ENCODE data around the gene ABITRAM. TPM values are rescaled to one million over a fixed set of nuclear protein-coding genes. Genes with fewer than 3 reads are reported as not detected.
A peak's percentile ranks its signal among the peaks of the same experiment; 100 is the strongest.
"Not testable (repeated sequence)": the region's sequence is repeated elsewhere in the genome, so short reads cannot be mapped to it uniquely, and the experiment has no call there.

ABITRAM gene, protein sequence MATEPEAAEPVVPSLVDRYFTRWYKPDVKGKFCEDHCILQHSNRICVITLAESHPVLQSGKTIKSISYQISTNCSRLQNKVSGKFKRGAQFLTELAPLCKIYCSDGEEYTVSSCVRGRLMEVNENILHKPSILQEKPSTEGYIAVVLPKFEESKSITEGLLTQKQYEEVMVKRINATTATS
- total RNA-seq = 10 to 100 TPM in 1 of 2 donors, 1 to 10 TPM in 1; 9.6 to 10.5 TPM
- long read RNA-seq, donor 1, partial matches to known transcripts = 2 of 8 reads
- long read RNA-seq, donor 1, other reads (novel, unspliced or antisense) = 3 of 8 reads
- long read RNA-seq, donor 2, transcript FAM206A-201 (6 exons, 2,134 nt) = major isoform, 11 of 21 reads
- long read RNA-seq, donor 2, partial matches to known transcripts = 0 of 21 reads
- long read RNA-seq, donor 2, other reads (novel, unspliced or antisense) = 9 of 21 reads

DNA sequence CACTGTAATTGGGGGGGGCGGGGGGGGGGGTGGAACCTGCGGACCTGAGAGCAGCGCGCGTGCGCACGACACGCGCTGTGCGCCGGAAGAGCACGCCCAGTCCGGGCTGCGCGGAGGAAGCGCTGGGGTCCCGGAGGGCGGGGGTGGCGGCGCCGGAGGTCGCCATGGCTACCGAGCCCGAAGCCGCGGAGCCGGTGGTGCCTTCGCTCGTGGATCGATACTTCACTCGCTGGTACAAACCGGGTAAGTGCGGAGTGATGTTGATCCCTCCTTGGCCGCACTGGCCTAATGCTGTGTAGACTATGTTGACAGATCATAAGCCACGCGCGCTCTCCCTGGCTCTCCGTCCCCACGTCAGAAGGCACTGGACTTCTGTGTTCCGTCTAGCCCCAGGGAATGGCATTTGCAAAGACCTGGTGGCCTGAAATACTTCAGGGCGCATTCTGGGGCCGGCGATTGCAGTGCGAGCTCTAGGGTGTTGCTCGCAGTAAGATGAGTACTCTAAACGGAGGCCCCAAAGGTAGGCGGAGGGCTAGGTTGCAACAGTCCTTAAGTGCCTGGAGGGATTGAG is at the start of gene ABITRAM:
Gene ABITRAM, plus strand, starts transcription at position 78 of the 571 bp plus-strand sequence. Its CDS starts 87 bp downstream, at position 165.
- DNase-seq (ENCODE audit: low spot score) = peak; percentile 90
- intact Hi-C loops (cut with DNase I) = no loop called here

GRCh38 chr9:108884701-108885100 is 49.5 kb upstream of the ABITRAM start:
- DNase-seq (ENCODE audit: low spot score) = no peak
- intact Hi-C loops (cut with DNase I) = no loop called here

GRCh38 chr9:108885643-108886348 is 48.4 kb upstream of the ABITRAM start:
- no peak for DNase-seq (ENCODE audit: low spot score)
- intact Hi-C loops (cut with DNase I) = no loop called here

DNA sequence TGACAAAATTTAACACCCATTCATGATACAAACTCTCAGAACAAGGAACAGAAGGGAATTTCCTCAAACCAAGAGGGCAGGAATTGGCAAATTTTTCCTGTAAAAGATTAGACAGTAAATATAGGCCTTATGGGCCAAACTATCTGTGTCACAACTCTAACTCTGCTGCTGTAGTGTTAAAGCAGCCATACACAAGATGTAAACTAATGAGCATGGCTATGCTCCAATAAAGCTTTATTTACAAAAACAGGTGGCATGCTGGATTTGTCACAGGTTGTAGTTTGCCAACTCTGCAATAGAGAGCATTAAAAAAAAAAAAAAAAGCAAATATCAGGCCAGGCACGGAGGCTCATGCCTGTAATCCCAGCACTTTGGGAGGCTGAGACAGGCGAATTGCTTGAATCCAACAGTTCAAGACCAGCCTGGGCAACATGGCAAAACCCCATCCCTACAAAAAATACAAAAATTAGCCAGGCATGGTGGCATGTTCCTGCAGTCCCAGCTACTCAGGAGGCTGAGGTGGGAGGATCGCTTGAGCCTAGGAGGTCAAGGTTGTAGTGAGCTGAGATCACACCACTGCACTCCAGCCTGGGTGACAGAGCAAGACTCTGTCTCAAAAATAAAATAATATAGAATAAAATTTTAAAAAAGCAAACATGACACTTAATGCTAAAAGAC is 47.5 kb upstream of the ABITRAM start:
- DNase-seq (ENCODE audit: low spot score); intact Hi-C loops (cut with DNase I): not testable (repeated sequence)

- intact Hi-C loops (cut with DNase I) = no loop called here
- DNase-seq (ENCODE audit: low spot score) = no peak
Measured at GRCh38 chr9:108889649-108890067, 44.5 kb upstream of the ABITRAM start.

GRCh38 chr9:108894225-108894997 is 39.8 kb upstream of the ABITRAM start:
- DNase-seq (ENCODE audit: low spot score) = no peak
- intact Hi-C loops (cut with DNase I) = no loop called here

- intact Hi-C loops (cut with DNase I) = no loop called here
- no peak for DNase-seq (ENCODE audit: low spot score)
Measured at GRCh38 chr9:108897324-108898096, 36.7 kb upstream of the ABITRAM start.

DNA sequence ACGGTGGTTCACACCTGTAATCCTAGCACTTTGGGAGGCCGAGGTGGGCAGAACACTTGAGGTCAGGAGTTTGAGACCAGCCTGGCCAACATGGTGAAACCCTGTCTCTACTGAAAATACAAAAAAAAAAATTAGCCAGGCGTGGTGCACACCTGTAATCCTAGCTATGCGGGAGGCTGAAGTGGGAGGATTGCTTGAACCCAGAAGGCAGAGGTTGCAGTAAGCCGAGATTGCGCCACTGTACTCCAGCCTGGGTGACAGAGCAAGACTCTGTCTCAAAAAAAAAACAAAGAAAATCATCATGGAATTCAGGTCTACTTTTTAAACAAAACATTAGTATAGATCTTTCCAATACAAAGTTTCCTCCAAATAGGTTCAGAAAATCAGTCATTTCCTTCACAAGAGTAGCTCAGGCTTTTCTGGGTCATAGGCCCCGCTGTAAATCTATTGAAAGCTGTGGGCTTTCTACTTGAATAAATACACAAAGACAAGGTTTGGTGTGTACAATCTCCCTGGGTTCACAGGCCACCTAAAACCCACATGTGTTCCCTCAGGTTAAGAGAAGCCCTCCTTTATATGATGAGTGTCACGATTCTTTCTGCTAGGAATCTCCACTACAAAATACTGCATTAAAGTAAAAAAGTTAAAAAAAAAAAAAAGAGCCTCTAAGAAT is 35.0 kb upstream of the ABITRAM start:
- DNase-seq (ENCODE audit: low spot score); intact Hi-C loops (cut with DNase I): not testable (repeated sequence)

- intact Hi-C loops (cut with DNase I) = no loop called here
- DNase-seq (ENCODE audit: low spot score) = no peak
Measured at GRCh38 chr9:108900176-108900575, 34.0 kb upstream of the ABITRAM start.

DNA sequence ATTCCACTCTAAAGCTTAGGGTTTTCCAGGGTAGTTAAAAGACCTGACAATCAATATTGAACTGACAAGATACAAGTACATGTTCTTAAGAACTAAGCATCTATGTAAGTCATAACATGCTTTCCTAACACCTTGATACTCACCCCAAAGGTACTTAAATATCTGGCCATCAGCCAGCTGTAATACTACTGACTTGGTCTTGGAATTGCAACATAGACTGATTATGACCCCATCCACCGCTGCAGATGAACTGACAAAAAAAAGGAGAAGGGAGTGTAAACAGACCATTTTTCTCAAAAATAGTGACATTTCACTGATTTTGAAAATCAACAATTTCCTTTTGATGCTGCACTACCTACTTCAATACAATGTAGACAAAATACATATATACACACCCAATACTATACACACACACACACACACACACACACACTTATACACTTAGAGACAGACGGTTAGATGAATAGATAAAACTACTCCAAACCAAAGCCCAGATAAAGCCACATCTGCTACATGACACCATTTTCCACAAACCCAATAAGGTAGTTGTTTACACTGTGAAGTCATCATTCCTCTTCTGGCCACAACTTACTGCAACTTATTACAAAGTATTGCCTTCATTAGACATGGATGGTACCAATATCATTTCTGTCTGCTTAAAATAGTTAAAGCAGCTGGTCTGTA is 30.6 kb upstream of the ABITRAM start:
- intact Hi-C loops (cut with DNase I) = no loop called here

DNA sequence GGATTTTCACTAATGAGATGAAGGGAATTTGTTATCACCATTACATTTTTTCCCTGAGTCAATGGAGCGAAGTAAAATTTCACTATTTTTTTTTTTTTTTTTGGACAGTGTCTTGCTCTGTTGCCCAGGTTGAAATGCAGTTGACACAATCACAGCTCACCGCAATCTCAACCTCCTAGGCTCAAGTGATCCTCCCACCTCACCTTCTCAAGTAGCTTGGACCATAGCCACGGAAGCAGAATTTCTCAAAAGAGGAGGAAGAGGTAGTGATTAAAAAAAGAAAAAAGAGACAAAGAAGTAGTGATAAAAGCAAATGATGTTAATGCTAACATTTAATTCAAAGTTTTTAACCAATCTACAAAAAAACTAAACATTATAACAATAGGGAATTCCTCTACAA is 30.0 kb upstream of the ABITRAM start:
- intact Hi-C loops (cut with DNase I) = no loop called here
- DNase-seq (ENCODE audit: low spot score) = no peak

More for the DNA sequence above, 30.6 kb upstream of the ABITRAM start:
- no peak for DNase-seq (ENCODE audit: low spot score)

GRCh38 chr9:108905494-108905893 is 28.7 kb upstream of the ABITRAM start:
- intact Hi-C loops (cut with DNase I) = no loop called here
- no peak for DNase-seq (ENCODE audit: low spot score)

- intact Hi-C loops (cut with DNase I) = no loop called here
- no peak for DNase-seq (ENCODE audit: low spot score)
Measured at GRCh38 chr9:108910402-108910801, 23.8 kb upstream of the ABITRAM start.

DNA sequence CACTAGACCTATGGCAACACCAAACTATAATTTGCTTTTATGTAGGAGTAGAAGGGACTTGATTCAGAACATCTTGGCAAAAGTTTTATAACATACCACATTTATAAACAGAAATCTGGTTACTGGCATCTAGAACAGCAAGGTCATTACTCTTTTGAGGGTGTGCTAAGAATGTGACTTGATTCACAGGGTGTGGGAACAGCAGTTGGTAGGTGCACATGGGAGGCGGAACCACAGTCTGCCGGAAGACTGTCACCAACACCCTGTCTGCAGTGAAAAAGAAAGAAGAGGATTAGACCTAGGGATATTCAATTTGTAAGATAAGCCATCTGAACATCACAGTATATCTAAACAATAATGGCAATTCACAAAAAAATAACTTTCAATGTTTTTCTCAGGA is 23.3 kb upstream of the ABITRAM start:
- no peak for DNase-seq (ENCODE audit: low spot score)
- intact Hi-C loops (cut with DNase I) = no loop called here

DNA sequence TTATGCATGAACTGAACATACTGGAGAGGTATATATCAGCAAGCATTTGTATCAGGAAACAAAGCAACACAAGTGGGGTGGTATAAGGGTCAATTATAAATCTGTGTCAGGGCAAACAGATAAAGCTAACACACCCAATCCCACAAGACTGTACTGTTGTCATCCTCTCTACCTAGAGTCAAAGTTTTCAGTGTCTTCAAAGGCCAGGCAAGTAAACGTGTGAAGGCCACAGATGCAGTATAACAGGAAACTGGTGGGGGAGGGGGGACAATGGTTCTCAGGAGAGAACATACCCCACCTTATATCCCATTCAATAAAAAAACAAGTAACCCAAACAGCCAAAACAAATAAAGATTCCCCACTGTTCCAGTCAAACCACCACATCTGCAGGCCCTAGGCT is 22.4 kb upstream of the ABITRAM start:
- intact Hi-C loops (cut with DNase I) = no loop called here
- no peak for DNase-seq (ENCODE audit: low spot score)

- DNase-seq (ENCODE audit: low spot score) = no peak
- intact Hi-C loops (cut with DNase I) = no loop called here
Measured at GRCh38 chr9:108913391-108913790, 20.8 kb upstream of the ABITRAM start.

DNA sequence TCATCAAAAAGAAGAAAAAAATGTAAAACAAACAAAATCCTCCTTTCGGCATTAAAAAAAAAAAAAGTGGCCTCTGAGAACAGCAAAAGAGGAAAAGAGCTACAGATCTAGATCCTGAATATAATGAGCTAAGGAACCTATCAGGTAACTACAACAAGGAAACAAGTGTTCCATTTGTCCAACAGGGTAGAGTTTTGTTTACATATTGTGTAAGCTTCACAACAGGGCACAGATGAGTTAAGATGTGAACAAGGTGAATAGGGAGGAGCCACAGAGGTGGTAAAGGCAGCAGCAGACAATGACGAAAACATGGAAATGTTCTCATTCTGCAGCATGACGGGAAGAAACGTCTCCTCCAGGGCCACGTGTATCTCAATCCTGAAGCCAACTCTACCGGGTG is 14.7 kb upstream of the ABITRAM start:
- no peak for DNase-seq (ENCODE audit: low spot score)
- intact Hi-C loops (cut with DNase I) = no loop called here
